ENCODE measurements around the gene PAX9. TPM values are rescaled to one million over a fixed set of nuclear protein-coding genes. Genes with fewer than 3 reads are reported as not detected.
A peak's percentile ranks its signal among the peaks of the same experiment; 100 is the strongest.

PAX9 gene
- total and polyA plus RNA-seq, 2 of the 13 experiments (the other 11 are each of a cell fraction or from before 2014, with no cell fraction given): 0.03 TPM; not detected in 1

- no peaks in the 10 kb centered on the region for H3K79me2 ChIP-seq (ENCODE audit: insufficient read depth, low read length)
- no TSS peak for BruUV-seq (replicated peaks)
- H3K27me3 ChIP-seq (ENCODE audit: control insufficient read depth in 1 of 2, insufficient read depth in 2 of 2, low read length in 2 of 2): no peaks in the 10 kb centered on the region
- WGBS (ENCODE audit: low lambda C conversion rate): 7% methylated on average over 1 of the region's 1 CpG
- H3K4me2 ChIP-seq (ENCODE audit: low read depth, low read length): no peak overlapping the region
- peak; percentile 79 for ATAC-seq
- no peaks in the 10 kb centered on the region for H3K36me3 ChIP-seq (replicated peaks in 1 of 2; ENCODE audit: control insufficient read depth in 1 of 2, insufficient read depth in 2 of 2, low read length in 2 of 2)
- intact Hi-C loops (cut with micrococcal nuclease; ENCODE audit: unreplicated experiment) (no loop called here), in situ Hi-C loops (cut with HindIII; ENCODE audit: extremely low pct_ligation_motif_present, low pct_unique_long_range_greater_than_20kb) (no loop called here)
- no peak overlapping the region for H3K4me3 ChIP-seq (replicated peaks in 1 of 3; ENCODE audit: insufficient read depth in 1 of 3, low read depth in 2 of 3, low read length in 3 of 3)
- H2AFZ ChIP-seq (ENCODE audit: low read length): no peak overlapping the region
- peaks cover 10% of the 10 kb centered on the region; the same call in 1 of the 2 replicates for H3K4me1 ChIP-seq (ENCODE audit: insufficient read depth, low read length)
- ChIA-PET POLR2A (no interaction called here), CTCF (ENCODE audit: low intra/inter-chr PET ratio, low total read pairs) (no interaction called here)
- no peaks in the 10 kb centered on the region for H3K9me3 ChIP-seq (ENCODE audit: low read length)
- H4K20me1 ChIP-seq (ENCODE audit: insufficient read depth, low read length): no peaks in the 10 kb centered on the region
- H3K9ac ChIP-seq (ENCODE audit: insufficient read depth, low read depth, low read length): no peak overlapping the region
- no peak for FAIRE-seq
- no peak overlapping the region for H3K27ac ChIP-seq (ENCODE audit: extremely low read length, insufficient read depth, low read length)
- DNase-seq (ENCODE audit: low spot score): peak; percentile 52
- TF ChIP-seq KLF13 (CRISPR knock-in tag; IDR thresholded peaks at IDR 0.05) (no peak), NR2F6 (IDR thresholded peaks at IDR 0.05) (no peak), NR2F6 (CRISPR knock-in tag; IDR thresholded peaks at IDR 0.05) (0 out of 2 replicates have a peak, but pooled peaks have one; percentile 12), GABPA (IDR thresholded peaks at IDR 0.05; ENCODE audit: low read depth, low read length) (no peak), GABPA (CRISPR knock-in tag; IDR thresholded peaks at IDR 0.05; ENCODE audit: low read depth) (no peak), PLRG1 (conservative IDR thresholded peaks at IDR 0.05) (no peak), ZNF629 (CRISPR knock-in tag; conservative IDR thresholded peaks at IDR 0.05) (no peak), SOX5 (CRISPR knock-in tag; IDR thresholded peaks at IDR 0.05; ENCODE audit: borderline replicate concordance) (no peak), ZNF503 (CRISPR knock-in tag; IDR thresholded peaks at IDR 0.05) (no peak), AKAP8 (CRISPR knock-in tag; IDR thresholded peaks at IDR 0.05) (no peak), ZNF136 (CRISPR knock-in tag; IDR thresholded peaks at IDR 0.05; ENCODE audit: low read depth) (no peak), ELF3 (CRISPR knock-in tag; IDR thresholded peaks at IDR 0.05) (0 out of 2 replicates have a peak, but pooled peaks have one; percentile 25), BCL6 (CRISPR knock-in tag; IDR thresholded peaks at IDR 0.05) (0 out of 2 replicates have a peak, but pooled peaks have one; percentile 31), PCBP1 (IDR thresholded peaks at IDR 0.05; ENCODE audit: borderline replicate concordance, low read depth, low read length) (no peak), FOSL2 (CRISPR knock-in tag; IDR thresholded peaks at IDR 0.05) (peak; percentile 75), MAFG (CRISPR knock-in tag; IDR thresholded peaks at IDR 0.05) (no peak), ZFP62 (CRISPR knock-in tag; IDR thresholded peaks at IDR 0.05) (no peak), ZNF644 (CRISPR knock-in tag; IDR thresholded peaks at IDR 0.05; ENCODE audit: low read depth) (0 out of 2 replicates have a peak, but pooled peaks have one; percentile 23), SKI (IDR thresholded peaks at IDR 0.05; ENCODE audit: partially characterized antibody) (peak; percentile 30), MXD3 (CRISPR knock-in tag; IDR thresholded peaks at IDR 0.05) (no peak), HNRNPUL1 (IDR thresholded peaks at IDR 0.05; ENCODE audit: low read depth, low read length) (no peak), RARA (CRISPR knock-in tag; IDR thresholded peaks at IDR 0.05) (peak; percentile 81), FOXA1 (IDR thresholded peaks at IDR 0.05) (no peak), FOXA1 (CRISPR knock-in tag; IDR thresholded peaks at IDR 0.05) (peak; percentile 84), TBL1XR1 (IDR thresholded peaks at IDR 0.05; ENCODE audit: borderline replicate concordance, low read length, partially characterized antibody) (peak; percentile 74), MZF1 (CRISPR knock-in tag; IDR thresholded peaks at IDR 0.05; ENCODE audit: borderline replicate concordance) (no peak), ZSCAN29 (CRISPR knock-in tag; conservative IDR thresholded peaks at IDR 0.05) (no peak), ZNF589 (CRISPR knock-in tag; conservative IDR thresholded peaks at IDR 0.05) (no peak), NCOA2 (CRISPR knock-in tag; IDR thresholded peaks at IDR 0.05) (0 out of 2 replicates have a peak, but pooled peaks have one; percentile 12), MTA3 (CRISPR knock-in tag; IDR thresholded peaks at IDR 0.05) (no peak), NFKB2 (CRISPR knock-in tag; IDR thresholded peaks at IDR 0.05; ENCODE audit: borderline replicate concordance) (no peak)
Measured at GRCh38 chr14:36718216-36718615, 56.6 kb downstream of the PAX9 start.

Data from HepG2 (cell line).